ENCODE measurements around the gene CHIA.
A peak's percentile ranks its signal among the peaks of the same experiment; 100 is the strongest.

The CHIA gene

DNA sequence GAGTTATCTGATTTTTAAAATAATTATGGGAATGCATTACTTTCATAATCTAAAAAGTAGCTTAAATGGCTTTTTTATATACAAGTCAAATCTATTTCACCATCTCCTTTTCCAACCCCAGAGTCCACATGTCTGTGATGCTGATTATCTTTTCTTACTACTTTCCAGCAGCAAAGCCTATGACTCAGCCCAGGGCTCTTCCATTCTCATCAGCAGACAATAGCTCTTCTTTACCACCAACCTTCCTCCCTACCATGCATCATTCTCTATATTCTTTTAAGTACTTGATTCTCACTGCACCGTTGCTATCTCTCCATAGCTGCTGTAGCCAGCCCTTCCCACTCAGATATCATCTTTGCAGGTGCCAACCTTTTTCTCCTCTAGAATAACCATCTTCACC lies 75.6 kb downstream of the CHIA start:
- peak; percentile 53 for DNase-seq (ENCODE audit: low read depth)

DNA sequence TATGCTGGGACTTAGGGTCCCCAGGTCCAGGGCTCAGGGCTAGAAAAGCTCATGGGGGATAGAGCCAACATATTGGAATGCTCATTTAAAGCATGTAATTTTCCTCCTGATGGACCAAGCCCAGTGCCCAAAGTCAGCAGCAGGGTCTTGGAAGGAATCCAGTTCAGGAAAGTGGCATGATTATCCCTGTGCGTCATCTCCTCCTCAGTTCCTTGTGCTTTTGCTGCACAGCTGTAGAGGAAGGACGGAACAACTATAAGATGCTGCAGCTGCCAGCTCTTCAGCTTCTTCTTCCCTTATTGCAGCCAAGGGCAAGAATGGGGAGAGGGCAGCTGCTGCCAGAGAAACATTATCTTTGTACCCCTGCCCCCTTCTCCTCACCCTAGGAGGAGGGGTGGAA lies 78.5 kb downstream of the CHIA start:
- DNase-seq (ENCODE audit: low read depth) = no peak

DNA sequence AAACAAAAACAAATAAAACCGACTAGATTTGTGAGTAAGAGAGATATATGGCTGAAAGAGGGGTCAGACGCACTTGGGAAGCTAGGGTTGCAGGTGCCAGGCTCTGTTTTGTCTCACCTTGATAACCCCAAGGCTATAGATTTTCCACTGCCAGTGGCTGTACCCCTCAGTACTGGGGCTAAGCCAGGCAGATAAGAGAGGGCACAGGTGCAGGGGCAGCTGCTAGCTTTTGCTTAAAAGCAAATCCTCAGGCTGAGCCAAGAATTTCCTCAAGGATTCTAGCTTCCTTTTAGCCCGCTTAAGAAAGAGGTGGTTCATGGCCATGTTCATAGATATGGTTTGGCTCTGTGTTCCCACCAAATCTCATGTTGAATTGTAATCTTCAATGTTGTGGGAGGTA lies 79.0 kb downstream of the CHIA start:
- DNase-seq (ENCODE audit: low read depth) = no peak
